Measurements from ENCODE around the gene CRIM1. TPM values are rescaled to one million over a fixed set of nuclear protein-coding genes. Genes with fewer than 3 reads are reported as not detected.

The CRIM1 gene
- total RNA-seq, 1 experiment from 2014 or later = 245 TPM

GRCh38 chr2:36385603-36386002 is 30.0 kb downstream of the CRIM1 start:
- DNase-seq (ENCODE audit: low read depth in 1 of 2, low spot score in 2 of 2) = no peak
- Histone ChIP-seq H3K4me3 (no peak overlapping the region), H3K27ac (no peak overlapping the region), H3K4me1 (replicated peaks) (peaks cover 65% of the 10 kb centered on the region), H3K36me3 (peaks cover 53% of the 10 kb centered on the region), H3K27me3 (replicated peaks) (no peaks in the 10 kb centered on the region), H3K9me3 (replicated peaks) (no peaks in the 10 kb centered on the region)

DNA sequence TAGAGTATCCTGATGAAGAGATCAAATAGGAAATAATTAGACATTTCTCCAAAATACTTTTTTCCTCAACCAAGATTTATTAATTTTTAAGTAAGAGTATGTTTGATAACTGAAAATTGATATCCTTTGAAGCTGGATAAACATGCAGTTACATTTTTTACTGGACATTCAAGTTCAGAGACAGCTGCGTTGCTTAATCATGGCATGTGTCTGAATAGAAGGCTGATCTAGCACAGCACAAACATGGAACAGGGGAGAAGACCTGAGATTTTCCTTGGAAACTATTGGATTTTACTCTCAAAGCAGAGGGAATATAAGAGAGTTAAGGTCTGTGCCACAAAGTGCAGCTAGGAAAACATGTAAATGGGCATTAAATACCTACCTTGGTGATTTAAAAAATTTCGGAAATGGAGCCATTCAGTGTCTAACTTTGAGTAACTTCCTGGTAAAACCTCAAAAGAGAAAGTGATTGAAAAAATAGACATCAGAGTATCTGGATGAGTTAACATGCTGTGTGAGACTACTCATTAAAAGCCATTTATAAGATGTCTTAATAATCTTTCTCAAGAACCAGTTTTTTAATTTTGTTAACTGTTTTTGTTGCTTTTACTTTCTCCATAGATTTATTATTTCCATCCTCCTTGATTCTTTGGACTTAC is 31.8 kb downstream of the CRIM1 start:
- Histone ChIP-seq H3K27ac (peak overlapping the region; percentile 41), H3K9me3 (replicated peaks) (no peaks in the 10 kb centered on the region), H3K36me3 (peaks cover 43% of the 10 kb centered on the region), H3K4me3 (no peak overlapping the region), H3K4me1 (replicated peaks) (peaks cover 47% of the 10 kb centered on the region), H3K27me3 (replicated peaks) (no peaks in the 10 kb centered on the region)
- DNase-seq (ENCODE audit: low read depth in 1 of 2, low spot score in 2 of 2) = no peak

DNA sequence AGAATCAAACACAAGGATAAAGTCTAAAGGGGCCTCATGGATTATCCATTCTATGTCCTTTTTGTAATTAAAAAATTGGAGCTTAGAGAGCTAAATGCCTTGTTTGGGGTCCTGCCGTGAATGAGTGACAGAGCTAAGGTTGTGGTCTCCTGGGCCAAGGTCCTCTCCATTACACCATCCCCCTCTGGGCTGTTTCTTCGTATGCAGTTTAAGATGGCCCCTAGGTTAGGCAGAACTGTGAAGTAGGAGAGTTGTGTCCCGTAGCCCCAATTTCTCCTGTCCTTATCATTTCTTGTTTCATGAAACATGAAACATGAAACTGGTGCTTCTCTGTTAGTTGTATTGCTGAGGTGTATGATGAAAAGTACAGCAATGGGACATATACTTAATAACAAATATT is 32.9 kb downstream of the CRIM1 start:
- DNase-seq (ENCODE audit: low read depth in 1 of 2, low spot score in 2 of 2) = no peak
- H3K27me3 ChIP-seq (replicated peaks) = no peaks in the 10 kb centered on the region
- no peaks in the 10 kb centered on the region for H3K9me3 ChIP-seq (replicated peaks)
- H3K27ac ChIP-seq = peak overlapping the region; percentile 41
- no peak overlapping the region for H3K4me3 ChIP-seq
- peaks cover 40% of the 10 kb centered on the region for H3K36me3 ChIP-seq
- peaks cover 55% of the 10 kb centered on the region for H3K4me1 ChIP-seq (replicated peaks)

- peaks cover 60% of the 10 kb centered on the region for H3K4me1 ChIP-seq (replicated peaks)
- H3K9me3 ChIP-seq (replicated peaks) = no peaks in the 10 kb centered on the region
- H3K4me3 ChIP-seq = no peak overlapping the region
- peaks cover 38% of the 10 kb centered on the region for H3K36me3 ChIP-seq
- peak overlapping the region; percentile 41 for H3K27ac ChIP-seq
- DNase-seq (ENCODE audit: low read depth in 1 of 2, low spot score in 2 of 2) = peak in 1 of 2 experiments; percentile 53
- no peaks in the 10 kb centered on the region for H3K27me3 ChIP-seq (replicated peaks)
These were observed 33.5 kb downstream of the CRIM1 start for GRCh38 chr2:36389091-36389564.

DNA sequence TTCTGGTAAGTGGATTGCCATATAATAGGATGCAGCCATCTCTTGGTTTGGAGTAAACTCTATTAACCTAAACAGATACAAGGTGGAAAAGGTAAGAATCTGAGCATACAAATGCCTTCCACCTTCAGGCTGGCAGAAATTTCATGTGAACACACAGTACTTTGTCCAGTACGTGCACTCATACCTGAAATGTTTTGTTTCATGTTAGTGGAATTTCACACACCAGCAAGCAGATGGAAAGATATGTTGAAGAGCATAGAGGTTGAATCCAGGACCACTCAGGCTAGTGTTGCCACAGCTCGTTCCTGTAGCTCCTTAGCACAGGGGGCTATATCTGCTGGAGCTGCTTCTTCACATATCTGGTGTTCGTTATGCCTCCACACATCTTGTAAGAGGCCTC is 34.0 kb downstream of the CRIM1 start:
- Histone ChIP-seq H3K4me3 (no peak overlapping the region), H3K27me3 (replicated peaks) (no peaks in the 10 kb centered on the region), H3K27ac (peak overlapping the region; percentile 41; the same call in 1 of the 2 replicates), H3K9me3 (replicated peaks) (no peaks in the 10 kb centered on the region), H3K36me3 (peaks cover 36% of the 10 kb centered on the region), H3K4me1 (replicated peaks) (peaks cover 58% of the 10 kb centered on the region)
- DNase-seq (ENCODE audit: low read depth in 1 of 2, low spot score in 2 of 2) = no peak

- no peak overlapping the region for H3K27ac ChIP-seq
- peaks cover 44% of the 10 kb centered on the region for H3K36me3 ChIP-seq
- DNase-seq (ENCODE audit: low read depth in 1 of 2, low spot score in 2 of 2) = no peak
- H3K27me3 ChIP-seq (replicated peaks) = no peaks in the 10 kb centered on the region
- peaks cover 68% of the 10 kb centered on the region for H3K4me1 ChIP-seq (replicated peaks)
- H3K9me3 ChIP-seq (replicated peaks) = no peaks in the 10 kb centered on the region
- H3K4me3 ChIP-seq = no peak overlapping the region
These were observed 37.1 kb downstream of the CRIM1 start for GRCh38 chr2:36392571-36393255.

GRCh38 chr2:36393738-36394256 is 38.2 kb downstream of the CRIM1 start:
- Histone ChIP-seq H3K36me3 (peaks cover 55% of the 10 kb centered on the region), H3K27me3 (replicated peaks) (no peaks in the 10 kb centered on the region), H3K4me1 (replicated peaks) (peaks cover 68% of the 10 kb centered on the region), H3K9me3 (replicated peaks) (no peaks in the 10 kb centered on the region), H3K27ac (peak overlapping the region; percentile 21; the same call in 1 of the 2 replicates), H3K4me3 (no peak overlapping the region)
- peak in 1 of 2 experiments; percentile 64 for DNase-seq (ENCODE audit: low read depth in 1 of 2, low spot score in 2 of 2)

- no peaks in the 10 kb centered on the region for H3K9me3 ChIP-seq (replicated peaks)
- H3K27me3 ChIP-seq (replicated peaks) = no peaks in the 10 kb centered on the region
- H3K4me3 ChIP-seq = no peak overlapping the region
- no peak for DNase-seq (ENCODE audit: low read depth in 1 of 2, low spot score in 2 of 2)
- peak overlapping the region; percentile 60 for H3K27ac ChIP-seq
- H3K4me1 ChIP-seq (replicated peaks) = peaks cover 62% of the 10 kb centered on the region
- peaks cover 57% of the 10 kb centered on the region for H3K36me3 ChIP-seq
These were observed 39.2 kb downstream of the CRIM1 start for GRCh38 chr2:36394804-36395203.

DNA sequence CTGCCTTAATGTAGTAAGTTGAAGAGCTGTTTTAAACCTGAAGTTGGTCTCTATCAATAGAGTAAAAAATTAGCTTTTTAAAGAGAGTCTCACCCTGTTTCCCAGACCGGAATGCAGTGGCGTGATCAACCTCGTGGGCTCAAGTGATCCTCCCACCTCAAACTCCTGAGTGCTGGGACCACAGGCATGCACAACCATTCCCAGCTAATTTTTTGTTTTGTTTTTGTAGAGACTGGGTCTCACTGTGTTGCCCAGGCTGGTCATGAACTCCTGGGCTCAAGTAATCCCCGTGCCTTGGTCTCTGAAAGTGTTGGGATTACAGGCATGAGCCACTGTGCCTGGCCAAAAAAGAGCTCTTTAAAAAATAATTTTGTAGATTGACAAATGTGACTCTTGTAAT is 40.3 kb downstream of the CRIM1 start:
- Histone ChIP-seq H3K27ac (peak overlapping the region; percentile 60), H3K4me3 (no peak overlapping the region), H3K27me3 (replicated peaks) (no peaks in the 10 kb centered on the region), H3K36me3 (peaks cover 58% of the 10 kb centered on the region), H3K4me1 (replicated peaks) (peaks cover 63% of the 10 kb centered on the region), H3K9me3 (replicated peaks) (no peaks in the 10 kb centered on the region)
- no peak for DNase-seq (ENCODE audit: low read depth in 1 of 2, low spot score in 2 of 2)

DNA sequence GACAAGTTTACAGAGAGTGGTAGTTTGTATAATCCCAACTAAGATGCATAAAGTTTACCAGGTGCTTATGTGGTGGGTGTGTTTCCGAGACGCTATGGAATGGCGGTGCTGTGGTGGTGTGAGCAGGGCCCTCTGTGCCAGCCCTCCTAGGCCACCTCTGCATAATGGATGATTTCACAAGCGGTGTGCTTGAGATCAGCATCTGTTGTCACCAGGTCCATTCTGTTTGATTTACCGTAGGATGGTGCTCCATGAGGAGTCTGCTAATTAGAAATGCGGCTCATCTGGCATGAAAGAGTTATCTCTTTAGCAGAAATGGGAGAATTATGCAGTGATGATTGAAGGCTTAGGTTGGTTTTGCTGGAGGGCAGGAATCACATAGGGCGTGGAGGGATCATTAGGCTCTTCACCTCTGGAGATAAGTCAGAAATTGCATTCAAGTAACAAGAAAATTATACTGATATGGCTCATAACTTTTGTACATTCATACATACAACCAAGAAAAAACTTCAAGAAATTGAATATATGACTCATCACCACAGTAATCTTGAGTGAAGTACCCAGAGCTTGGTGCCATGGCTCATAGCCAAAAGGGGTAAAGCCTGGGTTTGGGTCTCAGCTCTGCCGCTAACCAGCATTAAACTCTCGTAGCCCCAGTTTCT is 41.4 kb downstream of the CRIM1 start:
- no peak overlapping the region for H3K4me3 ChIP-seq
- no peaks in the 10 kb centered on the region for H3K9me3 ChIP-seq (replicated peaks)
- peaks cover 67% of the 10 kb centered on the region for H3K4me1 ChIP-seq (replicated peaks)
- H3K36me3 ChIP-seq = peaks cover 69% of the 10 kb centered on the region
- H3K27me3 ChIP-seq (replicated peaks) = no peaks in the 10 kb centered on the region
- DNase-seq (ENCODE audit: low read depth in 1 of 2, low spot score in 2 of 2) = no peak
- H3K27ac ChIP-seq = peak overlapping the region; percentile 18; the same call in 1 of the 2 replicates

GRCh38 chr2:36397728-36398413 is 42.3 kb downstream of the CRIM1 start:
- Histone ChIP-seq H3K9me3 (replicated peaks) (no peaks in the 10 kb centered on the region), H3K27ac (peak overlapping the region; percentile 18), H3K4me1 (replicated peaks) (peaks cover 71% of the 10 kb centered on the region), H3K36me3 (peaks cover 70% of the 10 kb centered on the region), H3K4me3 (no peak overlapping the region), H3K27me3 (replicated peaks) (no peaks in the 10 kb centered on the region)
- DNase-seq (ENCODE audit: low read depth in 1 of 2, low spot score in 2 of 2) = no peak

DNA sequence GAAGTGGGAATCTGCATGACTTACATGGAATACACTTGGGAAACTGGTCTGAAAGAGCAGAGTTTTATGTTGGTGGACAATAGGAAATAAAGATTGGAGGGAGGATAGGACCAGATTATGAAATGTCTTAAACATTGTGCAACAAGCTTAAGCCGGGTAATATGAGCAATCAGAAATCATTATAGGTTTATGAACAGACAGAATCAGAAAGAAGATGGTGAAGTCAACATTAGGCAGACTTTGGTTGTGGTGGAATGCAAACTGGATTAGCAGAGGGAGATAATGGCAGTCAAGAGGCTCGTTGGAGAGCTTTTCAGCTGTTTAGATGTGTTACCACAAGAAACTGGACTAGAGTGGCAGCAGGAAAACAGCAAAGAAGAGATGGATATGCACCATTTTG is 43.5 kb downstream of the CRIM1 start:
- Histone ChIP-seq H3K4me1 (replicated peaks) (peaks cover 71% of the 10 kb centered on the region), H3K27ac (no peak overlapping the region), H3K36me3 (peaks cover 71% of the 10 kb centered on the region), H3K4me3 (no peak overlapping the region), H3K9me3 (replicated peaks) (no peaks in the 10 kb centered on the region), H3K27me3 (replicated peaks) (no peaks in the 10 kb centered on the region)
- DNase-seq (ENCODE audit: low read depth in 1 of 2, low spot score in 2 of 2) = no peak

GRCh38 chr2:36403675-36404230 is 48.2 kb downstream of the CRIM1 start:
- H3K27ac ChIP-seq = peak overlapping the region; percentile 84
- peaks cover 75% of the 10 kb centered on the region for H3K4me1 ChIP-seq (replicated peaks)
- H3K36me3 ChIP-seq = peaks cover 53% of the 10 kb centered on the region

More at GRCh38 chr2:36403675-36404230, 48.2 kb downstream of the CRIM1 start:
- H3K27me3 ChIP-seq (replicated peaks) = no peaks in the 10 kb centered on the region
- peak; percentile 55 to 88 for DNase-seq (ENCODE audit: low read depth in 1 of 2, low spot score in 2 of 2)
- no peak overlapping the region for H3K4me3 ChIP-seq
- H3K9me3 ChIP-seq (replicated peaks) = no peaks in the 10 kb centered on the region
